EH (cell line): ENCODE results near the gene TDRD15.
A peak's percentile ranks its signal among the peaks of the same experiment; 100 is the strongest.
"Not testable (repeated sequence)": the region's sequence is repeated elsewhere in the genome, so short reads cannot be mapped to it uniquely, and the experiment has no call there.

ENCODE experiments used
- DNase-seq: peaks from one replicate; pipeline ENCODE4 v3.0.0-alpha.2; 2015; ENCODE audit warnings: low read depth

The TDRD15 gene

GRCh38 chr2:21146638-21147037 lies 22.9 kb downstream of the TDRD15 start:
- DNase-seq: no peak

DNA sequence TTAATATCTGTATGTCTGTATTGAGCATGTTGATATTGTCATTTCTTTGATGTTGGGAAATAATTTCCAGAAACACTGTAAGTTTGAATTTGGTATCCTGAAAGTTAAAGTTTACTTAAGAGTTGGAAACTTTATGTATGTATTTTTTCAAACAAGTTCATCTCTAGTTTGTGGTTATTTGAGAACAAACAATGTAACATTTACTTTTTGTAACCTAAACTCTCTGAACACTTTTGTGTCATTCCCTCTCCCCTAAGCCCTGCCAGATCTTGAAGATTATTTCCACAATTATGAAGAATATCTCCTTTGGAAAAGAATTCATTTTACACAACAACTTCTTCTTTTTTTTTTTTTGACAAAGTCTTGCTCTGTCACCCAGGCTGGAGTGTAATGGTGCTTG lies 24.9 kb downstream of the TDRD15 start:
- no peak for DNase-seq

GRCh38 chr2:21151234-21151633 lies 27.5 kb downstream of the TDRD15 start:
- DNase-seq: not testable (repeated sequence)

DNA sequence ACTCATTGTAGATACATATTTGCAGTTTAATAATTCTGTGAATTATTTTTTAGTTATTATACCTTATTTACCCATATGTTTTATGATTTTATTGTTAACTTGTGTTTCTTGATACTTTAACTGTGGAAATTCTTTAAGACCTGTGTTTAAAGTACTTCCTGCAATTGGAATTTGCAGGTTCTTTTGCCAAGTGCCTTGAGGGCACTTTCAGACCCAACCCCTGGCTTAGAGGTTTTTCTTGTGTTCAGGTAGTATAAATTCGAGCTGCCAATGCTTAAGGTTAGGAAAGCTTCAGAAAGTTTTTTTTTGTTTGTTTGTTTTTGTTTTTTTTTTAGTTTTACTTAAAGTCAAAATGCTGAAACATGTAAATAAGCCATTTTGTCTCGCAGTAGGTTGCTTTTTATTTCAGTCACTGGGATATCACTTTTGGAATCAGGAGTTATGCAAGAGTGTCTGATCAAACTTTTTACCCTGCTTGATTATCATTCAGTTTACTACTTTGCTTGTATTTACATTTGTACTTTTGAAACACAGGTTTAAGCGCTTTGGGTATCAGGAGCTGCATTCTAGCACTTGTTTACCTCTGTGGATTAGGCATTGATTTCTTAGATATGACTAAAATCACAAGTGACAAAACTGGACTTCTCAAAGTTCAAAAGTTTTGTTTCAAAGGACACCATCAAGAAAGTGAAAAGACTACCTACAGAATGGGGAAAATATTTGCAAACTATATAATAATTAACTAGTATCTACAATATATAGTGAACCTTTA lies 31.8 kb downstream of the TDRD15 start:
- no peak for DNase-seq

DNA sequence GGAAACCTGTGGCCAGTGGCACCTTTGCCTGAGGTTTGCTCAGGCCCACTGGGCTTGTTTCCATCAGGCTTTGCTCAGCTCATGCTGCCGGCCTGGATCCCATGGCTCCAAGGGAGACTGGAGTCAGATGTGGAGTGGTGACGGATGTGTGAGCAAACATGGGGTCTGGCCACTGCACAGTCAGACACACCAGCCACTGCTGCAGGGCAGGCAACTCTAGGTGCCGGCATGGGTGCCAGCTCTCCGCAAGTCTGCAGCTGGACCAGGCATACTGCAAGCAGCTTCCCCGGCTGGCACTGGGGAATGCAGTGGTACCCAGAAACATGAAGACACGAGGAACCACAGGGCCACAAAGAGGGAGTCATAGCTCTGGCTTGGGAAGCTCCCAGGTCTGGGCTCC lies 37.4 kb downstream of the TDRD15 start:
- no peak for DNase-seq

DNA sequence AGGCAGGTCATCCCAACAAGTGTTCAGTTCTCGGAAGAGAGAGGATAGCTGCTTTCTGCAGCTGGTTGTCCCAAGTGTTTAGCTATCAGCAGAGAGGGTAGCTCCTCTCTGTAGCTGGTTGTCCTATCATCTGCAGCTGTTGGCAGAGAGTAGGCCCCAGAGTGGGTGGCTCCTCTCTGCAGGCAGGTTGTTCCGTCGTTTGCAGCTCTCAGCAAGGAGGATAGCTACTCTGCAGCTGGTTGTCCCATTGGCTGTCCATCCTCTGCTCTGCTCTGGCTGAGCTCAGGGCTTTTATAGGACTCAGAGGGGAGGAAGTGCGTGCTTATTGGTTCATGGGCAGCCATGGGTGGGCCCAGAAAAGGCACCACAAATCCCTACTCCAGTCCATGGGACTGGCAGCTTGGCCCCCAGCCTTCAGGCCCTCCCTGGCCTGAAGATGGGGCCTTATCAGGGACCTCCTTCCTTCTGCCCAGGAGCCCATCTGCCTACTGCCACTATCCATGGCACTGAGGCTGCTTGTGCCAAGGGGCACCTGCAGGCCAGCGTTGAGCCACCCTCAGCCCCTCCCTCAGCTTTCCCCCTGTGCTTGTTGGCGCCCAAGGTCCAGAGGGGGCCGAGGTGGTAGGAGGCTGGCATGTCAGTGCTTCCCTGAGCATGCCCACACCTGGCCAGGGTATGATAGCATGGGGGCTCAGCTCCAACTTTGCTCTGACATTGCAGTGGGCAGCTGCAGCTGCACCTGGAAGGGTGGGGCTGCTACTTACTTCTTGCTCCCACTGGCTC lies 38.3 kb downstream of the TDRD15 start:
- no peak for DNase-seq

GRCh38 chr2:21162615-21162878 lies 38.8 kb downstream of the TDRD15 start:
- DNase-seq: no peak

GRCh38 chr2:21163213-21163612 lies 39.4 kb downstream of the TDRD15 start:
- DNase-seq: no peak

DNA sequence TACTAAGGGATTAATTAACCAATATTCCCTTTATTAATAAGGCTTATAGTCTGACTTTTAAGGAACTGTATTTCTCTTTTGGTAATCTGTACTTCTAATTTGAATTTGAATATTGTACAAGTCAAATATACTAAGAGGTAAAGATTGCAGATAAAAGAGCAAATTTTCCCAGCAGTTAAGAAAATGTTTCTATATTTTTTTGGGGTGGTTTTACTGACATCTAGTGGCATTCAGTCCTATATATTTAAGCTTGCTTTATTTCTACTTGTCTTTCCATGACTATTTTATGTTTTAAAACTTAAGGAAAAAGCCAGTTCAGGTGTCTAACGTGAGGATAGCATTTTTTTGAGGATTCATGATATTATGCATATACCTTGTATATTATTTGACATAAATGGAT lies 41.6 kb downstream of the TDRD15 start:
- DNase-seq: no peak

GRCh38 chr2:21175895-21176646 lies 52.3 kb downstream of the TDRD15 start:
- peak; percentile 1 for DNase-seq

GRCh38 chr2:21181957-21182356 lies 58.2 kb downstream of the TDRD15 start:
- no peak for DNase-seq

- DNase-seq: no peak
These were observed 59.5 kb downstream of the TDRD15 start for GRCh38 chr2:21183306-21183705.

DNA sequence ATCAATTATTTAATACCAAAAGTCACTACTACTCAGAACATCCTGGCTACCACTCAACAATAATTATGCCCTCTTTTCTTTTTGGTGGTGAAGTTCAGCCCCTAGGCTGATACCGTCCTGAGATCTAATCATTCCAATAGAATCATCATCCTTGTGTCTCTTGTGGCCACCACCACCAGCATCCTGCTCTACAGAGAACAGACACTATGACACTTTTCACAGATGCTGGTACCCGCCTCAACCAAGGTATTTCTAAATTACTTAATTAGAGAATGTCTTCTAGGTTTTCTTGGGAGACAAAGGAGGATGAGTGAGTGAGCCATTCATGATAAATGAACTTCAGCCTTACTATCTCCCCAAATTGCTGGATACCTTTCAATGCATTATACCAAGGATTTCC lies 60.0 kb downstream of the TDRD15 start:
- DNase-seq: no peak

DNA sequence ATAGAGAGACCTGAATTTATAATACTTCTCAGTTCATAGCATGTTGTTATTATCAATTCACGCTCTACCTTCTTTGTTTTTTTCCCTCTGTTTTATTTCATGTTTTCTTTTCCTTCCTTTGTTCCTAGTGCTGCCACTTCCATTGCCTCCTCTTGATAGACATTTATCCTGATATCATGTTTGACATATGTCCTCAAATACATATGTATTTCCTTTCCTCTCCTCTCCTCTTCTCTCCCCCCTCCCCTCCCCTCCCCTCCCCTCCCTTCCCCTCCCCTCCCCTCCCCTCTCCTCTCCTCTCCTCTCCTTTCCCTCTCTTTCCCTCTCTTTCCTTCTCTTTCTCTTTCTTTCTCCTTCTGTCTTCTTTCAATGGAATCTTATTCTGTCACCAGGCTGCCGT lies 67.8 kb downstream of the TDRD15 start:
- no peak for DNase-seq
